ENCODE measurements around the gene XPO6.

GRCh38 chr16:28187595-28188004, 24.2 kb downstream of the XPO6 start:
- TF ChIP-seq CTCF (IDR thresholded peaks at IDR 0.05) = no peak
- TF ChIP-seq POLR2AphosphoS5 (IDR thresholded peaks at IDR 0.05; ENCODE audit: low read depth, low read length) = no peak
- TF ChIP-seq SIN3A (IDR thresholded peaks at IDR 0.05; ENCODE audit: borderline replicate concordance, insufficient read depth, low read depth, low read length) = no peak

Data from Panc1 (cell line).